Dermis blood vessel endothelial cell (primary cell): ENCODE measurements around the gene SDC4. TPM values are rescaled to one million over a fixed set of nuclear protein-coding genes. Genes with fewer than 3 reads are reported as not detected.
"Not testable (repeated sequence)": the region's sequence is repeated elsewhere in the genome, so short reads cannot be mapped to it uniquely, and the experiment has no call there.

ENCODE experiments used
- DNase-seq: peaks from one replicate; pipeline ENCODE4 v3.0.0; 2010
- total RNA-seq: library from RNA; depleted of rRNA; stranded (reverse); fragments of >200 nt; gene quantifications from 2 replicates; pipeline ENCODE4 v1.2.3, GENCODE V29; 2014

SDC4 gene
- total RNA-seq, 1 donor from 2014 or later = 79.3 TPM

DNA sequence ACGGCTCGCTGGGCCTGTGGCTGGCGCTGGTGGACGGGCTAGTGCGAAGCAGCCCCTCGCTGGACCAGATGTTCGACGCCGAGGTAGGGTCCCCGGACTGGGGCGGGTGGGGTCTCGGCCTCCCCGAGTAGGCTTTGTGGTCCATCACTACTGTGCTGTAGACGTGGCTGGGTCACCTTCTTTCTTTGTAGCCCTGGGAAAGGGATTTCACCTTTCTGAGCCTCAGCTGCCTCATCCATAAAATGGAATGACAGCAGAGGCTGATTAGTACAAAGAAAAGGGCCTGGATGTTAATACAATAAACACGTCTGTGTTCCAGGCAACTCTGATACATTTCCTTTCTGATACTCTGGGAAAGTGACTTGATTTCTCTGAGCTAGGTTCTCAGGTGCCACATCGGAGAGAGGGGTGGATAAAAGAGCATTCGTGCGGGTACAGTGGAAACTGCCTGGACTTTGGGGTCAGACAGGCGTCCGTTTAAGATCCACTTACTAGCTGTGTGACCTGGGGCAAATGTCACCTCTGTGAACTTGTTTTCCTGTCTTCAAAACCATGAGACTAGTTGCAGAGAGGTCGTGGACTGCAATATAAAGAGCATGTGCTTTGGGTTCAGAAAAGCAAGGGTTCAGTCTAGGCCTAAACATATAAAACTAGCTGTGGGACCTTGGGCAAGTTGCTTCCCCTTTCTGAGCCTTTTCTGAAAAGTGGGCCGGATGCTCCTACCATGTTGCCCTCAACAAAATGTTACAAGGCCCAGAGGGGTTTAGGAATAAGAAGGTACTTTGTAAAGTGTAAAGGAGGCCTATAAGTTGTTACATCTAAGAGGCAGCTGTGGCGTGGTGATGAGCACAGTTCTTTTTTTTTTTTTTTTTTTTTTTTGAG is 15.6 kb upstream of the SDC4 start:
- no peak for DNase-seq

DNA sequence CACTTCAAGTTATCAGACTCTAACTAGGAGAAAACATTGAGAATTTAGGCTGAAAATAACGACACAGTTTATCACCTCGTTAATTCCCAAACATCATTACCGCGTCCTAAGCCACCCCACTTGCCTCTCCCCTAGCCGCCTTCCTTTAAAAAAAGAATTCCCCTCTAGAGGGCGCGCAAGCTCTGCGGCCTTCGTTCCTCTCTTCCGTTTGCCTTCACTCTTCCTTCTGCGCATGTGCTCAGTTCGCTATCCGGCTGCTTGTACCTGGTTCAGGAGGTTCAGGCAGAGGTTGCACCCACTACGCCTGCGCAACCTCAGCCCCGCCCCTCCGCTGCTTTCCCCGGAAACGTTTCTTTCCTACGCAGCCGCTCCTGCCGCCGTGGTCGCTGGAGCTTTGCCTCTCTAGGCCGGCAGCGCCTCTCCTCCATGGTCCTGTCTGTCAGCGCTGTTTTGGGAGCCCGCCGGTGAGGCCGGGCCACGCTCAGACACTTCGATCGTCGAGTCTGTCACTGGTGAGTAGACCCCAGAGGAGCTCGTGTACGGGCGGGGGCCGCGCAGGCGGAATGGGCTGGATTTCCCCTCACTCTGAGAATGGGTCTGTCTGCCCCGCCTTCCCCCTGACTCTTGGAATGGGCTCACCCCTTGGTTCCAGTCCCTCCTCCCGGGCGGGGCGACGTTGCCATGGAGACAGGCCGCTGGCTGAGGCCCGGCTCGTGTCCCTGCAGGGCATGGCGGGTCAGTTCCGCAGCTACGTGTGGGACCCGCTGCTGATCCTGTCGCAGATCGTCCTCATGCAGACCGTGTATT is 14.8 kb upstream of the SDC4 start, which contains the start of gene SYS1:
SYS1 (plus strand) TSS at position 353 of the 807 bp plus-strand sequence; CDS start at position 729, 376 bp downstream.
- peak; percentile 99 for DNase-seq

DNA sequence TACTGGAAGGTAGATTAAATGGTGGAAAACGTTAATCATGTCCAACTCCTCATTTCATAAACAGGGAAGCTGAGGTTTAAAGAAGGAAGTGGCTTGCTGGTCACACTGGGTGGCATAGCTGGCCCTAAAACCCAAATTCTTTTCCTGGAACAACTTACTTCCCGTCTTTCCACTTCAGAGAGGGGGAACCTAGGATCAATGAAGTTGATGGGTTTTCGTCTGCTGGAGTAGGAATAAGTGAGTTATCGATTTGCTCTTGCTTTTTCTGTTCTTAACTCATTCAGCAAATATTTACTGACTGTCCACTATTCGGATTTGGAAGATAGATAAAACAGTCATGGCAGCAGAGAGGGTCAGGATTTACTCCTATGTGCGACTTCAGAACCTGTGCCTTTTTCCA is 13.6 kb upstream of the SDC4 start:
- DNase-seq = no peak

DNA sequence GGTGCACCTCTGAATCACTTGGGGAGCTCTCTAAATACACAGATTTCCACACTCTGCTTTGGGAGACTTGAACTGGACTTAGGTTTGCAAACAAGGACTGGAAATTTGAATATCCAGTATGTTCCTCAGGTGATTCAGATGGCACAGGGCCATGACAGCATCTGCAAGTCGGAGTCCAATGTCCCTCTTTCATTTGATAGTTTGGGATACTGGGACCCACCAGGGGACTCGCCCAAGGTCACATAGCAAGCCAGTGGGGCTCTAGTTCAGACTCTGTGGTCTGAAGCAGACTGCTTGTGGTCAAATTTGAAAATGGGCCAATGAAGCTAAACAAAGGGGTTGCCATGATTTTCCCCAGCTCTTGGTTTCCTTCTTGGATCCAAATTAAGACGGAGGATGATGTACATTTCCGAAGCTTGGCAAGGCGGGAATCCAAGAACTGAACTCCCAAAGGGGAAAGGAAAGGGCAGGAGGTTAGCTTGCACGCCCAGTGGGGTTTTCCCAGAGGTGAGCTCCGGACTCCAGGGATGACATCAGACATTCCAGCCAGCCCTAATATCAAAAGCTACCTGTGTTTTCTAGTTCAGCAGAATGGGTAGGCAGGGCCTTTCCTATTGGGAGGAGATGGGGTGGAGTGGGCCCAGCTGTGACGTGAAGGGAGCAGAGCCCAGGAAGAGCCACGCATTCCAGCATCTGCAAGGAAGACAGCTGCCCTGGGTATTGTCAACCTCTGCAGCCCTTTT is 11.4 kb upstream of the SDC4 start:
- DNase-seq = peak; percentile 78

DNA sequence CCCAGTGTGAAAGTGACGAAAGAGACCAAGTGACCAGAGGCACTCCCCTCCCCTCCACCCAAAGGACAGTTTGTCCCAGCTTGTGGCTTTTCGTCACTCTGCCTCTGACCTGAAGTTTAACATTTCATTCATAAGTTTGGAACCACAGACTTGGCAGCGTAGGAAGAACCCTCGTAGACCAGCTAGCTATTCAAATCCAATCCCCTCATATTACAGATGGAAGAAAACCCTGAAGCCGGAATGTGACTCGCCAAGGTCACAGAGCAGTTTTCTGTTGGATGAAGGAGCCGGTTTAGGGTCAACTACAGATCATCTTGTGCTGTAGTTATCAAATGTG is 10.8 kb upstream of the SDC4 start:
- DNase-seq = peak; percentile 51

DNA sequence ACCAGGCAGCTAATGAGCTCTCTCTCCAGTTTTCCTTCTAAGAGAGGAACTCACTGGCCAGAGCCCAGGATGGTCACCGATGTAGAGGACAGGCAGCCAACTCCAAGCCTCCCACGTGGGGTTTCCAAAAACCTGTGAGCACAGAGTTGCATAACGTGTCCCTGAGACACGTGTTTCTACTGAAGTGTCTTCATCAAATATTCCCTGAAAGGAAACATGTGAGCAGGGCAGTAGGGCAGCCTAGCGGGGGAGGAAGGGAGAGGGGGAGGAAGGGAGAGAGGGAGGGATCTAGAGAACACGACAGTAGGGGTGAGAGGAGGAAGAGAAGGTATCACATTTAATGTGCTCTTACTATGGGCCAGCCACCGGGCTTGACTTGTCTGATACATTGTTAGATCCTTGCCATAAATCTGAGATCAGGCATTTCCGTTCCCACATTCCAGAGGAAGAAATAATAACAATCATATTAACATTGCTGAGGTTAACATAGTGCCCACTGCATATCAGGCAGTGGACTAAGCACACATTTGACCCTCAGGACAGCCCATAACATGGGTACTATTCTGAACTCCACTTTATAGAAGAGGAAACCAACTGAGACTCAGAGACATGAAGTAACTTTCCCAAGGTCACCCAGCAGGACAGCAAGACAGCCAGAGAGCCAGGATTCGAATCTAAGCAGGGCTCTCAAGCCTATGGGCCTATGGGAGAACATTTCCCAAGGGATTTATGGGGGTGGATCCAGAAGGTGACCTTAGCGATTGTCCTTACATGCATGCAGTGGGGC is 10.3 kb upstream of the SDC4 start:
- peak; percentile 91 for DNase-seq

DNA sequence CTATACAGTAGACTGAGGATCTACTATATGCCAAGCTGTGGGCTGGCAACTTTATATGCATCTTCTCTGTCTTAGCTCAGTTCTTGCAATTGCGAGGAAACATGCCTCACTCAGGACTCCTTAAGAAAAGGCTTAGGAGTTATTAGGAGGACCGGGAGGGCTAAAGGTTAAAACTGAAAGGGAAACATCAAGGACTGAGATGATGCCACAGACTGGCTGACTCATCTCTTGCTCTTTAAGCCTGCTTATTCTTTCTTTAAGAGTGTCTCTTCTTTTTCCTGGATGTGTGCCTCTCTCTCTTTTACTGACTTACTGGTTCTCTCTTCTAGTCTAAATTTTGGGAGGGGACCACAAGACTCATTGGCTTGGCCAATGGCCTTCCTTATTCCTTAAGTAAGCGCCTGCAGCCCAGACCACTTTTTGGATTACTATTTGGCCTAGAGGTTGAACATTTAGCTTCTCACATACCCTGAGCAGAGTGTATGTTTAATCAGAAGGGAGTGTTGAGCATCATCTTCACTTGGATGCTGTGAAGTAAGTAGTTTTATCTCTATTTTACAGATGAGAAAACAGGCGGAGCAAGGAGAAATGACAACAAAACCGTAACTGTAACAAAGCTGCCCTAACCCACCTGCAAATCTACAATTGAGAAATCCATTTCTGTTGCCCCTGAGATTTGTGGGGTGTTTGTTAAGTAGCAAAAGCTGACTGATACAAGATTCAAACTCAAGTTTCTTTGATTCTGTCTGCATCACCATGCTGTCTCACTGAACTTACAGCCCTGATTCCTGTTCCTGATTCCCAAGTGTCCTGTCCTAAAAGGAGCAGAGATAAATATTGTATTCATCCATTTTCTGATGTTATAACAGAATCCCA is 7.2 kb upstream of the SDC4 start:
- peak; percentile 40 for DNase-seq

DNA sequence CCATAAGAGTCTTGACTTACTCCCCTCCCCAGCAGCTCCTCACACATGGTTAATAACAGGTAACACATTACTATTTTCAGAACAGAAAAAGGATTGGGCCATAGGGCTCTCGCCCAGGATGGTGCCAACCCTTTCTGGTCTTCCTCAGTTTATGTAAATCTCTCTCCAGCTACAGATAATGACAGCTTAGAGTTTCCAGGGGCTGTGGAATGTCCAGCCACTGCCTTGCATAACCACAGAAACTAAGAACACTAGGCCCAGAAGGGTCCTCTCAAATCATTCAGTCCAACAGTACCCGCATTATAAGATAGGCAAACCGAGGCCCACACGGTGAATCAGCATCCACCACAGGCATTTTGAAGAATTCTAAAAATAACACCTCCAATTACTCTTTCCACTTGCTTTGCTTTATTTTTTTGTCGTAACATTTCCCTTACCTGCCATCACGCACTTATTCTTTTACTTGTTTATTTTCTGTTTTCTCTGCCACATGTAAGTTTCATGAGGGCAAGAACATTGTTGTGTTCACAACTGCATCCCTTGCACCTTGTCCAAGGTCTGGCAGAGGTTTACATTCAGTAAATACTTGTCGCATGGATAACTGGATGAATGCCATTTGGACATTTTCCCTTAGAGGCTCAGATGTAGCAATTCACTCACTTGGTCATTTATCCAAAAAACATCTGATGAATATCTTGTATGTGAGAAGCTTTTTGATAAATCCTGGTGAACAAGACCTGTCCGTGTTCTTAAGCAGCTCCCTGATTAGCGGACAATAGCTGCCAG is 6.4 kb upstream of the SDC4 start:
- DNase-seq = no peak

DNA sequence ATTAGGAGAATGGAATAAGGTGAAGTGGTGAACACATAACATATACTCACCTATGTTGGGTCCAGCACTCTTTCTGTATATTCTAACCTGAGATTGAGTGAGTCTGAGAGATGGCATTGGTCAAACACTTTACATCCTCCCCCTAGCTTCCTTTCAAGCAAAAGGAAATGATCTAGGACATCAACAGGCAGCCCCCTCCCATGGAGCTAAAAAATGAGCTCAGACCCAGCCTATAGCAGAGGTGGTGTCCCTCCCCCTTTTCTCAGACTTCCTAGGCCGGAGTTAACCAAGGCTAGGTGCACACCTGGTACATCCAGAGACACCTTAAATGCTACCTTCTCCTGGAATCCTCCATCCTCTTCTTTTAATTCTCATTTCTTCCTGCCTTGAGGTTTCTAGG is 5.5 kb upstream of the SDC4 start:
- no peak for DNase-seq

DNA sequence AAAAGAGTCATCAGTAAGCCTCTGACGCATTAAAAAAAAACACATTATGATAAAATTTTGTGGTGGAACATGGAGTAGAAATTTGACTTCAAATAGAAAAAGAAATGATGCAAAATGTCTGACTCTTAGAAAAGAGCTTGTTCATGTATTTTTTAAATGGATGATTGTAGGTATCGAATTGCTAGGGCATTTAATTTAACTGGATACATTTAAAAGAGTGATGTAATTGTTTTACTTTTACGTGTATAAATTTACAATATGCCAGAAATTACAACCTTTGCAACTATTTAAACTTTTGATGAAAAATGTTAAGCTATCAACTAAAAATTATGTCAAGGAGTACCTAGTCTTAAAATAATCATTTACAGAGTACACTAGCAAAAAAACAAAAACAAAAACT is 4.5 kb upstream of the SDC4 start:
- DNase-seq = no peak

DNA sequence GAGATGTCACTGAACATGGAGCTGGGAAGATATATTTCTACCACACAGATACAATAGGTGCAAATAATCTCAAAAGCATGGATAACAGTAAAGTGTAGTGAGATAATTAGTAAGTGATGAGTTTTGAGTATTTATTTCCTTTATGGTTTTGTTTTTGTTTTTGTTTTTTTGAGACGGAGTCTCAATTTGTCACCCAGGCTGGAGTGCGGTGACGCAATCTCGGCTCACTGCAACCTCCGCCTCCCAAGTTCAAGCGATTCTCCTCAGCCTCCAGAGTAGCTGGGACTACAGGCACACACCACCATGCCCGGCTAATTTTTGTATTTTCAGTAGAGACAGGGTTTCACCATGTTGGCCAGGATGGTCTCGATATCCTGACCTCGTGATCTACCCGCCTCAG is 2.6 kb upstream of the SDC4 start:
- not testable (repeated sequence) for DNase-seq

DNA sequence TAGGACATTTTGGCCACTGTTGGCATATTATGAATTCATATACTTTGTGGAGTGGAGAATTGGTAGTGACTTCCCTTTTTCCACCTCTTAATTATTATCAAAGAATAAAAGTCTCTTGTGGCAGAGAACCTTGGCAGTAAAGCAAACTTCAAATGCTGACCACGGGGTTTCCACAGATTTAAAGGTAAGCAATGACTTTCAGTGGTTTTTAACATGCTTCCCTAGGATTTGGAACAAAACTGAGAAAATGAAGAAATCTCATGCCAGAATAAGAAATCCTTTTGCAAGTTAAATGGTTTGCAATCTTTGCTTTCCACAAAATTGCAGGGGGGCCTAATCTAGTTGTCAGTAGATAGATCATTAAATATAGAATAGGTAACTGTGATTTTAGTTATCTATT is 2.0 kb upstream of the SDC4 start:
- no peak for DNase-seq

DNA sequence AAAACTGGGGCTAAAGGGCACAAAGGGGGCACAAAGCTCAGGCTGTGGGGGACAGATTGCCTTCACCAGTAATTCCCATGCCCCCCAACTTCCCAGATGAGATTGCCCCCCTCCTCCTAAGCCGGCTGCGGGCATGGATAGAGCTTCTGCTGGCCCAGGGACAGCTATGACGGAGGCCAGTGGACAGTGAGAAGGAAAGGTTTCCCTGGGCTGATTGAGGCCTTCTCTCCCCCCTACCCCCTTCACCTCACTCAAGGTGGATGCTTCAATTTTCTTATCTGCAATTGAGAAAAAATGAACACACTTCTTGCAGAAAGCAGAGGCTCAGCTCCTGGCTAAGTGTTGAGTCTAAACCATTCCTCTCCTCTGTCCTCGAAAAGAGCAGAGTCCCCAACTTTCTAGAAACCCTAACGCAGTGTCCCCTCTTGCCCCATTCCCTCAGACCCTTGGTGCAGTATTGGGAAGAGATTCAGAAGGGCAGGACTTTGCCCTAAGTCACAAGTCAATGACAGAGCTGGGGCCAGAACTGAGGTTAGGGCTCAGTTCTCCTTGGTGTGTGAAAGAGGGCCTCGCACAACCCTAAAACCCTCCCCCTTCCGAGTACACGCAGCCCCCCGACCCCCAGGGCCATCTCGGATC is 808 bp downstream of the SDC4 start:
- DNase-seq = peak; percentile 20

DNA sequence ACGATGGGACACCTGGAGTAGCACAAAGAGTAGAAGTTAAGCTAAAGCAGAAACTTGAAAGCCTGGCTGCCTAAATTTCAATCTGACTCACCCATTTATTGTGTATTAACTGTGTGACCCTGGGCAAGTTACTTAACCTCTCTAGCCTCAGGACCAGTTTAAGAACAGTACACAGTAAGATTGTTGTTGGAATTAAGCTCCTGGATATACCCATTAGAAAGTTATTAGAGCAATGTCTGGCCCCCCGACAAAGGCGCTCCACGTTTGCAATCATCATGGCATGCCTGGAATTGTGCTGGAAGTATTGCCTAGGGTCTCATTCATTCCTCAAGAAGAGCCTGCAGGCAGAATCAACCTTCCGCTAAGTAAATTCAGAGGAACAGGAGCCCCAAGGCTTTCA is 1.4 kb downstream of the SDC4 start:
- no peak for DNase-seq

DNA sequence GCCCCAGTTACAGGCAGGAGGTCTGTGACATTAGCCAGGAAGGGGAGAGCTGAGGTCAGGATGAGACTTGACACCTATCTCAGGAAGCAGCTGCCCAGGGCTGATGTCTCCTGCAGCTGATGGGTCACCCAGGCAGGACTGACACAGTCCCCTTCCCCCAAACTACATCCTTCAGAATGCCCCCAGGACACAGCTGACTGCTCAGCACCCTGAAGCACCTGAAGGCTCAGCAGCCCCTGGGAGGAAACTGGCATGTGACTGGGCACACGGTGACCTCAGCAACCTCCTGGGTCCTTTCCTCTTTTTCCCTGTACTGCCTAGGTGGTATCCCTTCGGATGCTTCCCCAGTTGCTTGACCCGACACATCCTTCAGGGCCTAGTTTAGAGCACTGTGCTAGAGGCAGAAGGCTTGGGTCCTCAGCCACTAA is 1.9 kb downstream of the SDC4 start:
- peak; percentile 27 for DNase-seq

DNA sequence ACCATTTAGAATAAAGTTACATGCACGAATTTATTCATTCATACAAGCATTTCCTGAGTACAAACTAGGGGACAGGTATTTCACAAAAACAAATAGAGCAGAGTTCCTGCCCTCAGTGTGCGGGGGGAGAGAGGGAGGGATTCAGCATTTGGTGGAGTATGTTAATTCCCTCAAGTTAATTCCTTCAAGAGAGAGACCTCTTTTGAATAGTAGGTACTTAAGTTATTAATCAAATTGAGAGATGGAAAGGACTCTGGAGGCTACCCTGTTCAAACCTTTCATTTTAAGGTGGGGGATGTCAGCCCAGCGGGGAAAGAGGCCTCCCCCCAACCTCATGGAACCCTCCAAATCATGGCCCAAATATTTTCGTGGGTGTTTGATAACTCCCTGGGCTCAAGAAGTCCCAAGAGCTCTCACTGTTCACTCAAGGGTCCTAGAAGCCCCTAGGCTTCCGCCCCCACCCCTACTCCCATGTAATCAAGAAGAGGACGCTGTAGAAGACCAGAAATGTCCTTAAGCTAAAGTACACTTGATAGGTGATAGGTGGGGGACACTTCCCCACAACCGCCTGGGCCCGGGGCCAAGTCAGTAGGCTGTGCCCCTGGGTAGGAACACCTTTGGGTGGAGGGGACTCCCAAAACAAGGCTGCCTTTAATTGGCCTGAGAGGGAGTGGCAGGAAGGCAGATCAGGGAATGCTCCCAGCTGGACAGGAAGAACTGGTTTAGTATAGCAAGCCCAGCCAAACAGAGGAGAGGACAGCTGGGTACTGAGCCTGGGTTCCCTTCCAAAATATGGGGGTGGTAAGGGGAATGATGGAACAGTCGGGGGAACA is 2.9 kb downstream of the SDC4 start:
- peak; percentile 33 for DNase-seq

DNA sequence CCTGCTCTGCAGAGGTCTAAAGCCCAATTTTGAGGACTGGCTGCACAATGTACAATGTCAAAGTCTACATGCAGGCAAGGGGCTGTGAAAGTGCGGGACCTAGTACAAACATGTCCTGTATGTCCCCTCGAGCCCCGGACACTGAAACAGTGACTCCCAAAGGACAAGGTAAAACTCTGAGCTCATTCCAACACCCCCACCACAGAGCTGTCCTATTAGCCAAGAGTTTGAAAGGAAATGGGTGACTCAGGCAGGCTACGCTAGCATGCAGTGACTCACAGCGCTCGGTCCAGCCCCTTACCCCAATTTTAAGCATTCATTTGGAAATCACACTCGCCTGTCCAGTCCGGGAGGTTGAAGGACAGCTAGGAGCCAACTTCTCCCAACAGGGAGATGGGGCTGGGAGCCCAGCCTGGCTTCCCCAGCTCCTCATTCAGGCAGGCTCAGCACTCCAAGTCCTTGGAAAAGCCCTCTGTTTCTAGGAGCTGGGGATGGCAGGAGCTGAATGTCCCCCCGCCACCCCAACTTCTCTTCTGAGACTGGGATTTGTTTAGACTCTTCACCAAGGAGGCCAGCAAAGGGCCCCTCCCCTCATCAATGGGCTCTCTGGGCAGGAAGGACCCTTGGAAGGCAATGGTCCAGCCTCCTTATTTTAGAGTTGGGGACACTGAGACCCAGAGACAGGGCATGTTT is 3.9 kb downstream of the SDC4 start:
- peak; percentile 91 for DNase-seq

DNA sequence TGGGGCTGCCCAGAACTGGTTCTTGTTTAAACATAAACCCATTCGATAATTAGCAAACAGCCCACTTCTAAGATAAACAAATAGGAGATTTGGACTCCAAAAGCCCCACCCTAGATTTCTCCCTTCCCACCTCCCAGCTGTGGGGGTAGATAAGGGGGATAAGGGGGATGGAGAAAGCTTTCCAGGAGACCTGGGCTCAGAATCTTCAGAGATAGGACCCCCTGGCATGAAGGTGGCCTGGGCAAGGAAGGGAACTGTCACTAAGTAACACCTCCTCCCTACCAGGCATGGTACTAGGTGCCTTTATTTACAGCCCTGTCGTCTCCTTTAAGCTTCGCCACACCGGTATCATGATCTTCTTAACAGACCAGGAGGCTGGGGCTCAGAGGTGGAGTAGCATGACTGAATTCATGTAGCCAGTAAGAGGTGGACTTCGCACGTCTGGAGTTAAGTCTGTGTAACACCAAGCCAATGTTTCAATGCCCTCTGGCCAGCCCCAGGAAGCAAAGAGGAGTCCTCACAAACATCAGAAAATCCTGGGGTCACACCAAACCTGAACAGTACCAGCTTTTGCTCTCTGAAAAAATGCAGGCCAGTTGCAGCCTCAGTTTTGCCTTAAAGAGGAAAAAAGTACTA is 4.6 kb downstream of the SDC4 start:
- DNase-seq = no peak
